ENCODE measurements around the gene C16orf90.

DNA sequence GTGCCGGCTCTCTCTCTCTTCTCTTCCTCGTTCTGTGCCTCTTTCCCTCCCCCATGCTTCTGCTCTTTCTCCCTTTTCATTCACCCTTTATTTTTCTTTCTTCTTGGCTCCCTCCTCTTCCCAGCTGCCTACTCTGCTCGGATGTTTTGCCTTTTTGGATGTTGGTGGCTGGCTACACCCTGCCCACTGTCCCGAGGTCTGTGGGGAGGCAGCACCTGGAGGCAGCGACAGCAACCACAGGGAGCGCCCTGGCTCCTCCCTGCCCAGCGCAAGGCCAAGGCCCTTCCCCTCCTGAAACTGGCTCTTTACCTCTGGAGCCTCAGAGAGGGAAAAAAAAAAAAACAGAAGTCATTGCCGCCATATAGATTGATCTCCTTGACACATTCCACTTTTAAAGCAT, 25.6 kb upstream of the C16orf90 start:
- TF ChIP-seq, protein P1, sequence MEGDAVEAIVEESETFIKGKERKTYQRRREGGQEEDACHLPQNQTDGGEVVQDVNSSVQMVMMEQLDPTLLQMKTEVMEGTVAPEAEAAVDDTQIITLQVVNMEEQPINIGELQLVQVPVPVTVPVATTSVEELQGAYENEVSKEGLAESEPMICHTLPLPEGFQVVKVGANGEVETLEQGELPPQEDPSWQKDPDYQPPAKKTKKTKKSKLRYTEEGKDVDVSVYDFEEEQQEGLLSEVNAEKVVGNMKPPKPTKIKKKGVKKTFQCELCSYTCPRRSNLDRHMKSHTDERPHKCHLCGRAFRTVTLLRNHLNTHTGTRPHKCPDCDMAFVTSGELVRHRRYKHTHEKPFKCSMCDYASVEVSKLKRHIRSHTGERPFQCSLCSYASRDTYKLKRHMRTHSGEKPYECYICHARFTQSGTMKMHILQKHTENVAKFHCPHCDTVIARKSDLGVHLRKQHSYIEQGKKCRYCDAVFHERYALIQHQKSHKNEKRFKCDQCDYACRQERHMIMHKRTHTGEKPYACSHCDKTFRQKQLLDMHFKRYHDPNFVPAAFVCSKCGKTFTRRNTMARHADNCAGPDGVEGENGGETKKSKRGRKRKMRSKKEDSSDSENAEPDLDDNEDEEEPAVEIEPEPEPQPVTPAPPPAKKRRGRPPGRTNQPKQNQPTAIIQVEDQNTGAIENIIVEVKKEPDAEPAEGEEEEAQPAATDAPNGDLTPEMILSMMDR (IDR thresholded peaks at IDR 0.05), result no peak
- TF ChIP-seq POLR2AphosphoS5 (IDR thresholded peaks at IDR 0.05), result no peak

Measured in upper lobe of left lung (tissue), 4 donors.